SU-DHL-6 (cell line): Measurements from ENCODE around the gene KNDC1.

Experiments used
- H2AFZ ChIP-seq: fragments of 200-600 bp; sonication (generic); 2 replicates; pipeline ENCODE4 v1.6.1; 2014; ENCODE audit warnings: low read depth, mild to moderate bottlenecking, moderate library complexity, mixed read lengths, antibody characterized with exemption, low read length; ENCODE audit not compliant: severe bottlenecking
- H3F3A ChIP-seq: fragments of 200-600 bp; shearing (Covaris generic); 2 replicates; pipeline ENCODE4 v1.6.0; 2016; ENCODE audit warnings: antibody characterized with exemption, mild to moderate bottlenecking; ENCODE audit not compliant: insufficient read depth
- H3K27ac ChIP-seq: fragments of 200-600 bp; sonication (generic); 2 replicates; pipeline ENCODE4 v1.5.1; 2016; ENCODE audit warnings: low read depth, mild to moderate bottlenecking, low read length, moderate library complexity, mixed read lengths
- H3K27me3 ChIP-seq: fragments of 200-600 bp; sonication (generic), shearing (Covaris generic); 2 replicates; pipeline ENCODE4 v1.6.0; 2014; ENCODE audit warnings: mild to moderate bottlenecking, low read length
- H3K36me3 ChIP-seq: fragments of 200-600 bp; sonication (generic); 2 replicates; pipeline ENCODE4 v1.6.1; 2014; ENCODE audit warnings: mild to moderate bottlenecking, low read length, mixed read lengths
- H3K4me2 ChIP-seq: fragments of 300-600, 200-600 bp; shearing (Covaris generic), sonication (generic); 2 replicates; pipeline ENCODE4 v1.6.0; 2014; ENCODE audit warnings: low read length, low read depth, mild to moderate bottlenecking; ENCODE audit not compliant: poor library complexity, severe bottlenecking
- H3K4me3 ChIP-seq: fragments of 200-600 bp; sonication (generic); 2 replicates; pipeline ENCODE4 v1.5.1; 2014; ENCODE audit warnings: antibody characterized with exemption, low read length, mild to moderate bottlenecking, mixed read lengths; ENCODE audit not compliant: insufficient read depth, poor library complexity, severe bottlenecking
- H3K79me2 ChIP-seq: fragments of 200-600 bp; sonication (generic); 2 replicates; pipeline ENCODE4 v1.6.1; 2014; ENCODE audit warnings: mild to moderate bottlenecking, low read length, moderate library complexity; ENCODE audit not compliant: insufficient read depth
- H3K9ac ChIP-seq: fragments of 200-600 bp; sonication (generic); 2 replicates; pipeline ENCODE4 v1.7.0; 2014; ENCODE audit warnings: mild to moderate bottlenecking, low read length
- H3K9me2 ChIP-seq: fragments of 200-600 bp; sonication (generic); replicated peaks from 2 replicates; pipeline ENCODE4 v1.6.1; 2014; ENCODE audit warnings: low read length; ENCODE audit not compliant: insufficient read depth
- H3K9me3 ChIP-seq: fragments of 200-600 bp; sonication (generic); 2 replicates; pipeline ENCODE4 v1.6.1; 2014; ENCODE audit warnings: low read length, mixed read lengths; ENCODE audit not compliant: insufficient read depth
- H4K20me1 ChIP-seq: fragments of 200-600 bp; sonication (generic); 2 replicates; pipeline ENCODE4 v1.6.1; 2014; ENCODE audit warnings: low read depth, mild to moderate bottlenecking, antibody characterized with exemption, low read length, moderate library complexity, mixed read lengths
- EZH2phosphoT487 ChIP-seq: fragments of 200-600 bp; sonication (generic), shearing (Covaris generic); conservative IDR thresholded peaks from 2 replicates; pipeline ENCODE4 v1.6.1; 2018; ENCODE audit warnings: mild to moderate bottlenecking, antibody characterized with exemption, low read length, moderate library complexity, mixed read lengths
- TF ChIP-seq, protein P1 (sequence below): fragments of 200-600 bp; sonication (generic); IDR thresholded peaks from one replicate; pipeline ENCODE4 v1.5.1; 2017; ENCODE audit warnings: antibody characterized with exemption, mild to moderate bottlenecking, low read length, moderate library complexity; ENCODE audit not compliant: insufficient read depth, poor library complexity, severe bottlenecking

Gene KNDC1

DNA sequence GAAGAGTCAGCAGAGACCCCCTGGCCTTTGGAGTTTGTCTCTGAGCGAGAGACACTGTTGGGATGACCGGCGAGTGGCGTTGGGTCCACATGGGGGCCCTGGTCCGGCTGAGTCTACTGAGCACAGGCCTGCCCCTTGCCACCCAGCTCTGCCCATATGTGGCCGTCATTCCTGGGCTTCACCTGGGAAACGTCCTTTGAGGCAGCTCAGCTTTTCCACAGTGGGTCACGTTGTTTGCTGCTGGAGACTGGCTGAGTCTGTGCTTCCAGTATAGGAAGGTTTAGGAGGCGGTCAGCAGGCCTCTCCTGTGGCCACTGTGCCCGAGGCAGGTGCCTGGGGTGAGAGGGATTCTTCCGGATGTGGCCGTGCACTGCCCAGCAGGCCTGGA is 99.6 kb downstream of the KNDC1 start:
- no peaks in the 10 kb centered on the region for H4K20me1 ChIP-seq
- H3K9ac ChIP-seq, result no peak overlapping the region
- 0 out of 2 replicates have a peak, but pooled peaks cover 5% of the 10 kb centered on the region for H3F3A ChIP-seq
- H3K27ac ChIP-seq, result no peak overlapping the region
- no peaks in the 10 kb centered on the region for H3K79me2 ChIP-seq
- H2AFZ ChIP-seq, result no peak overlapping the region
- H3K9me2 ChIP-seq, result no peaks in the 10 kb centered on the region
- H3K4me2 ChIP-seq, result no peak overlapping the region
- no peaks in the 10 kb centered on the region for H3K9me3 ChIP-seq
- no peaks in the 10 kb centered on the region for H3K36me3 ChIP-seq
- no peak for TF ChIP-seq EZH2phosphoT487
- TF ChIP-seq, protein P1, sequence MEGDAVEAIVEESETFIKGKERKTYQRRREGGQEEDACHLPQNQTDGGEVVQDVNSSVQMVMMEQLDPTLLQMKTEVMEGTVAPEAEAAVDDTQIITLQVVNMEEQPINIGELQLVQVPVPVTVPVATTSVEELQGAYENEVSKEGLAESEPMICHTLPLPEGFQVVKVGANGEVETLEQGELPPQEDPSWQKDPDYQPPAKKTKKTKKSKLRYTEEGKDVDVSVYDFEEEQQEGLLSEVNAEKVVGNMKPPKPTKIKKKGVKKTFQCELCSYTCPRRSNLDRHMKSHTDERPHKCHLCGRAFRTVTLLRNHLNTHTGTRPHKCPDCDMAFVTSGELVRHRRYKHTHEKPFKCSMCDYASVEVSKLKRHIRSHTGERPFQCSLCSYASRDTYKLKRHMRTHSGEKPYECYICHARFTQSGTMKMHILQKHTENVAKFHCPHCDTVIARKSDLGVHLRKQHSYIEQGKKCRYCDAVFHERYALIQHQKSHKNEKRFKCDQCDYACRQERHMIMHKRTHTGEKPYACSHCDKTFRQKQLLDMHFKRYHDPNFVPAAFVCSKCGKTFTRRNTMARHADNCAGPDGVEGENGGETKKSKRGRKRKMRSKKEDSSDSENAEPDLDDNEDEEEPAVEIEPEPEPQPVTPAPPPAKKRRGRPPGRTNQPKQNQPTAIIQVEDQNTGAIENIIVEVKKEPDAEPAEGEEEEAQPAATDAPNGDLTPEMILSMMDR, result no peak
- H3K27me3 ChIP-seq, result no peaks in the 10 kb centered on the region
- no peak overlapping the region for H3K4me3 ChIP-seq

DNA sequence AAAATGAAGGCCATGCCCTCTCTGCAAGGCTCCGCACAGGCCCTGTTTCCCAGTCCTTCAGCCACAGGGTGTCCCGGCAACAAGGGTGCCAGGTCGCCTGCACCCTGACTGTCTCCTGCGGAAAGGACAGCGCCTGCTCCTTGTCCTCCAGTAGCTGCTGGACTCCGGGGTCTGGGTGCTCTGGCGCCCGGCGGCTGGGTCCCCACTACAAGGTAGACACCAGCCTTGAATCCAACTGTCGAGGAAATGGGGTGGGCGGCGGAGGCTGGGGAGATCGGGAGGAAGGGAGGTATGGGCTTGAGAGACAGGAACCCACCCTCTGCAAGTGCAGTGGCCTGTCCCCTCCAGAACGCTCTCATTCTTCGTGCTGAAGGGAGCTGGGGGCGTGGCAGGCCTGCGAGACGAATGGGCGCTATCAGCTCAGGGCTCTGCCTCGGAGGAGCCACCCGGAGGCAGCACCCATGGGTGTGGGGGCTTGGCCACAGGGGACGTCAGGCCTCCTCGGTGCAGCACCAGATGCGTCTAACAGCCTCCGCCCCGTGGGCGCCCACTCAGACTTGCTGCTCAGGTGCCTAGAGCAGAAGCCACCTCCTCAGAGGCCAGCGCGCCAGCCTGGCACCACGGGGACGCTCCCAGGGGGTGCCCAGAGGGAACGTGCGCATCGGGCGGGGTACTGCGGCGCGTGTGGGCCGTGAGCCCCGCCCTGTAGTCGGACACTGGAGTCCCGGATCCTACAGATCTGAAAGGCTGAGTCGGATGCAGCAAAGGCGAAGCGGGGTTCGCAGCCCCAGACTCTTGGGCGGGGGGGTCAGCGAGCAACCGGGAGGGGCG is 101.1 kb downstream of the KNDC1 start:
- Histone ChIP-seq H3K4me2 (peak overlapping the region; percentile 71), H3K36me3 (no peaks in the 10 kb centered on the region), H3K9ac (peak overlapping the region; percentile 64), H4K20me1 (no peaks in the 10 kb centered on the region), H3K9me2 (no peaks in the 10 kb centered on the region), H3F3A (0 out of 2 replicates have a peak, but pooled peaks cover 5% of the 10 kb centered on the region), H3K9me3 (no peaks in the 10 kb centered on the region), H3K79me2 (no peaks in the 10 kb centered on the region), H3K27ac (no peak overlapping the region), H2AFZ (peak overlapping the region; percentile 98), H3K4me3 (peak overlapping the region; percentile 71), H3K27me3 (no peaks in the 10 kb centered on the region)
- TF ChIP-seq, protein P1, result no peak
- TF ChIP-seq EZH2phosphoT487, result no peak

DNA sequence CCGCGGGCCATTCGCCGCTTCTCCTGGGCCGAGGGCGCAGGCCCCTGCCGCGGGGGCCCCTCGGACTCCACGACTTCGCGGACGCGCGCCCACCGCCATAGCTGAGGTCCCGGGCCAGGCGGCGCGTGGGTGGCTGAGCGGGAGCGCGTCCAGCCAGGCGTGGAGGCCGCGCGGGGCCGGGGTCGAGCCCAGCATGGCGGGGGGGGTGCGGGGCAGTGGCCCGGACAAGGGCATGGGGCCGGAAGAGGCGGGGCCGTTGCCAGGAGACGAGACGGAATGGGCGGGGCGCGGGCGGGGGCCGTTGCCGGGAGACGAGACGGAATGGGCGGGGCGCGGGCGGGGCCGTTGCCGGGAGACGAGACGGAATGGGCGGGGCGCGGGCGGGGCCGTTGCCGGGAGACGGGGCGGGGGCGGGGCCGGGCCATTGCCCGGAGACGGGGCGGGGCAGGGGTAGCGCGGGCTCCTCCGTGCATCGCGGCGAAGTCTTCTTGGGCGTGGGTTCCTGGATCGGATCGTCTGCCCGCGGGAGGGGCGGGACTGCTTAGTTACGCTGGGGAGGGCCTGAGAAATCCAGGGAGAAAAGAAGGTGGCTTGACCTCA is 101.8 kb downstream of the KNDC1 start:
- Histone ChIP-seq H3K9ac (peak overlapping the region; percentile 64), H3K27me3 (no peaks in the 10 kb centered on the region), H2AFZ (peak overlapping the region; percentile 98), H4K20me1 (no peaks in the 10 kb centered on the region), H3K36me3 (no peaks in the 10 kb centered on the region), H3K9me2 (no peaks in the 10 kb centered on the region), H3K27ac (no peak overlapping the region), H3K4me2 (peak overlapping the region; percentile 71), H3K4me3 (peak overlapping the region; percentile 71), H3F3A (0 out of 2 replicates have a peak, but pooled peaks cover 5% of the 10 kb centered on the region), H3K79me2 (no peaks in the 10 kb centered on the region), H3K9me3 (no peaks in the 10 kb centered on the region)
- TF ChIP-seq, protein P1, result no peak
- no peak for TF ChIP-seq EZH2phosphoT487
